GM12878 (cell line): ENCODE data around the gene CHD9. TPM values are rescaled to one million over a fixed set of nuclear protein-coding genes. Genes with fewer than 3 reads are reported as not detected.

Experiments used
- CREB1 ChIP-seq: IDR thresholded peaks from 2 replicates; pipeline ENCODE4 v1.6.1; 2012; ENCODE audit warnings: low read depth, mild to moderate bottlenecking, inconsistent platforms
- EP300 ChIP-seq, 2 experiments: fragments of 150-350 bp in 1 of 2; IDR thresholded peaks; 2 replicates each; pipeline ENCODE4 v1.6.1; 2011 to 2012; ENCODE audit warnings: low read depth in 2 of 2, low read length in 2 of 2, borderline replicate concordance in 1 of 2, improper control_type of control experiment in 1 of 2, inconsistent platforms in 1 of 2; ENCODE audit not compliant: control insufficient read depth in 1 of 2
- GATAD2B ChIP-seq: fragments of 450-650 bp; conservative IDR thresholded peaks from 2 replicates; pipeline ENCODE4 v1.6.1; 2017; ENCODE audit warnings: low read depth, mild to moderate bottlenecking, moderate library complexity
- HCFC1 ChIP-seq: fragments of 150-350 bp; IDR thresholded peaks from 2 replicates; pipeline ENCODE4 v1.6.1; 2014; ENCODE audit warnings: low read length
- IKZF1 ChIP-seq: fragments of 450-650 bp; conservative IDR thresholded peaks from 2 replicates; pipeline ENCODE4 v1.6.1; 2017; ENCODE audit warnings: antibody characterized with exemption, mild to moderate bottlenecking
- IKZF2 ChIP-seq, 2 experiments: fragments of 450-650 bp; IDR thresholded peaks; 2 replicates each; pipeline ENCODE4 v1.6.1; 2017; ENCODE audit warnings: mild to moderate bottlenecking in 2 of 2, moderate library complexity in 2 of 2
- IRF4 ChIP-seq: IDR thresholded peaks from 2 replicates; pipeline ENCODE4 v1.6.1; 2011; ENCODE audit warnings: low read depth, low read length
- JUNB ChIP-seq: IDR thresholded peaks from 2 replicates; pipeline ENCODE4 v1.6.1; 2016; ENCODE audit warnings: antibody characterized with exemption, mild to moderate bottlenecking
- KDM1A ChIP-seq: fragments of 200-600 bp; sonication (generic); IDR thresholded peaks from 2 replicates; pipeline ENCODE4 v1.6.1; 2016; ENCODE audit warnings: borderline replicate concordance
- LARP7 ChIP-seq: fragments of 450-650 bp; IDR thresholded peaks from 2 replicates; pipeline ENCODE4 v1.6.1; 2017; ENCODE audit warnings: mild to moderate bottlenecking
- MAX ChIP-seq: IDR thresholded peaks from 2 replicates; pipeline ENCODE4 v1.6.1; 2012; ENCODE audit warnings: low read depth, low read length, improper control_type of control experiment
- MYC ChIP-seq: IDR thresholded peaks from 2 replicates; pipeline ENCODE4 v1.6.1; 2011; ENCODE audit warnings: mild to moderate bottlenecking, low read length, moderate library complexity, inconsistent platforms; ENCODE audit not compliant: insufficient read depth, insufficient replicate concordance, insufficient read length, severe bottlenecking
- NR2C1 ChIP-seq: fragments of 450-650 bp; IDR thresholded peaks from 2 replicates; pipeline ENCODE4 v1.6.1; 2017; ENCODE audit warnings: antibody characterized with exemption, mild to moderate bottlenecking, moderate library complexity
- RAD21 ChIP-seq: IDR thresholded peaks from 2 replicates; pipeline ENCODE4 v1.6.1; 2011; ENCODE audit warnings: mild to moderate bottlenecking, low read depth, low read length, moderate library complexity; ENCODE audit not compliant: insufficient read depth
- RAD51 ChIP-seq: fragments of 450-650 bp; IDR thresholded peaks from 2 replicates; pipeline ENCODE4 v1.6.1; 2016; ENCODE audit warnings: moderate library complexity, mild to moderate bottlenecking, inconsistent platforms
- RB1 ChIP-seq: fragments of 450-650 bp; formaldehyde crosslinking; IDR thresholded peaks from 2 replicates; pipeline ENCODE4 v1.6.1; 2017; ENCODE audit warnings: mild to moderate bottlenecking, borderline replicate concordance
- RBBP5 ChIP-seq: fragments of 200-600 bp; sonication (generic); conservative IDR thresholded peaks from 2 replicates; pipeline ENCODE4 v1.6.1; 2016
- RELA ChIP-seq: fragments of 450-650 bp; IDR thresholded peaks from 2 replicates; pipeline ENCODE4 v1.8.0; 2014; ENCODE audit warnings: borderline replicate concordance; ENCODE audit not compliant: partially characterized antibody
- RUNX3 ChIP-seq: IDR thresholded peaks from 2 replicates; pipeline ENCODE4 v1.6.1; 2012; ENCODE audit warnings: low read length, inconsistent platforms
- SIN3A ChIP-seq: IDR thresholded peaks from 2 replicates; pipeline ENCODE4 v1.6.1; 2012; ENCODE audit warnings: low read depth, low read length, improper control_type of control experiment
- SUPT20H ChIP-seq: IDR thresholded peaks from 2 replicates; pipeline ENCODE4 v1.6.1; 2011; ENCODE audit warnings: low read depth, mild to moderate bottlenecking, low read length, moderate library complexity, borderline replicate concordance; ENCODE audit not compliant: control insufficient read depth
- USF2 ChIP-seq: IDR thresholded peaks from 2 replicates; pipeline ENCODE4 v1.6.1; 2011; ENCODE audit warnings: low read depth, low read length, improper control_type of control experiment, borderline replicate concordance
- ZBTB40 ChIP-seq: fragments of 450-650 bp; IDR thresholded peaks from 2 replicates; pipeline ENCODE4 v1.6.1; 2016; ENCODE audit warnings: mild to moderate bottlenecking, moderate library complexity, borderline replicate concordance
- ZNF207 ChIP-seq: fragments of 450-650 bp; IDR thresholded peaks from 2 replicates; pipeline ENCODE4 v1.6.1; 2014; ENCODE audit warnings: antibody characterized with exemption, mild to moderate bottlenecking, borderline replicate concordance
- ZNF24 ChIP-seq: fragments of 450-650 bp; IDR thresholded peaks from 2 replicates; pipeline ENCODE4 v1.6.1; 2017; ENCODE audit warnings: antibody characterized with exemption, mild to moderate bottlenecking
- ZNF384 ChIP-seq: IDR thresholded peaks from 2 replicates; pipeline ENCODE4 v1.6.1; 2012; ENCODE audit warnings: low read depth, mild to moderate bottlenecking, low read length, improper control_type of control experiment, borderline replicate concordance
- polyA plus RNA-seq, 11 experiments: library from polyadenylated mRNA; depleted of rRNA in 4 of 11; unstranded in 6 of 11; stranded (reverse) in 5 of 11; fragments of >200 nt; fragmentation: Nextera tagmentation in 4 of 11; fragmentation: Illumina TruSeq in 1 of 11; extraction: Ambion mirVana in 4 of 11; extraction: Trizol in 1 of 11; gene quantifications; 1 replicate in 1 of 11; 2 replicates in 10 of 11; pipeline versions ENCODE4 v1.2.1 to v1.2.3, GENCODE V29; 2011 to 2016; ENCODE audit warnings: inconsistent platforms in 2 of 11, missing spikeins in 2 of 11, low read depth in 1 of 11
- total RNA-seq, 4 experiments: library from RNA; depleted of rRNA in 3 of 4; stranded (reverse); fragments of >200 nt in 3 of 4; fragmentation: Illumina TruSeq in 1 of 4; extraction: Trizol in 1 of 4; gene quantifications; 2 replicates each; pipeline versions ENCODE4 v1.2.1 to v1.2.3, GENCODE V29; 2013 to 2021
- TF ChIP-seq, protein P1 (sequence below): fragments of 150-350 bp; IDR thresholded peaks from 2 replicates; pipeline ENCODE4 v1.6.1; 2014; ENCODE audit warnings: mild to moderate bottlenecking, low read depth, low read length

CHD9 gene
- total and polyA plus RNA-seq, 10 of the 15 experiments (the other 5 are each of a cell fraction or from before 2014, with no cell fraction given) = 29.2 to 95.7 (median 54.3) TPM

- TF ChIP-seq ZBTB40 (no peak), SUPT20H (no peak), RB1 (no peak), LARP7 (no peak), RAD21 (no peak), MYC (no peak), USF2 (no peak), ZNF24 (peak; percentile 93), SIN3A (no peak), HCFC1 (no peak), GATAD2B (0 out of 2 replicates have a peak, but pooled peaks have one; percentile 52), IRF4 (peak; percentile 84), MAX (no peak), RELA (no peak), EP300 (IDR thresholded peaks at IDR 0.05; ENCODE audit: borderline replicate concordance in 1 of 2, control insufficient read depth in 1 of 2, low read depth in 2 of 2, low read length in 2 of 2) (peak in 1 of 2 experiments; percentile 51; a peak in 1 of 4 replicates), ZNF207 (no peak), RUNX3 (peak; percentile 90), RBBP5 (no peak), KDM1A (no peak), NR2C1 (no peak), ZNF384 (peak; percentile 86), RAD51 (no peak), IKZF1 (peak; percentile 78), JUNB (peak; percentile 83), IKZF2 (IDR thresholded peaks at IDR 0.05) (peak; percentile 90 to 92), CREB1 (no peak)
- TF ChIP-seq, protein P1, sequence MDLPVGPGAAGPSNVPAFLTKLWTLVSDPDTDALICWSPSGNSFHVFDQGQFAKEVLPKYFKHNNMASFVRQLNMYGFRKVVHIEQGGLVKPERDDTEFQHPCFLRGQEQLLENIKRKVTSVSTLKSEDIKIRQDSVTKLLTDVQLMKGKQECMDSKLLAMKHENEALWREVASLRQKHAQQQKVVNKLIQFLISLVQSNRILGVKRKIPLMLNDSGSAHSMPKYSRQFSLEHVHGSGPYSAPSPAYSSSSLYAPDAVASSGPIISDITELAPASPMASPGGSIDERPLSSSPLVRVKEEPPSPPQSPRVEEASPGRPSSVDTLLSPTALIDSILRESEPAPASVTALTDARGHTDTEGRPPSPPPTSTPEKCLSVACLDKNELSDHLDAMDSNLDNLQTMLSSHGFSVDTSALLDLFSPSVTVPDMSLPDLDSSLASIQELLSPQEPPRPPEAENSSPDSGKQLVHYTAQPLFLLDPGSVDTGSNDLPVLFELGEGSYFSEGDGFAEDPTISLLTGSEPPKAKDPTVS = no peak
These were observed 71.6 kb downstream of the CHD9 start (continued) for GRCh38 chr16:53126390-53126789.
